Stomach (tissue), 9 donors: ENCODE data around the gene CAND2. TPM values are rescaled to one million over a fixed set of nuclear protein-coding genes. Genes with fewer than 3 reads are reported as not detected.

Source experiments
- DNase-seq, 2 donors: peaks; one replicate each; pipeline versions ENCODE4 v3.0.0 to v3.0.0-alpha.2; 2013 to 2019
- H3K27ac ChIP-seq, 5 donors: fragments of 200-600 bp in 4 of 5; sonication (generic) in 4 of 5; one replicate each; pipeline ENCODE4 v1.5.1; 2013 to 2019; ENCODE audit warnings: mild to moderate bottlenecking in 1 of 5, moderate library complexity in 1 of 5
- H3K27me3 ChIP-seq, 3 donors: fragments of 200-600 bp; sonication (generic); one replicate each; pipeline ENCODE4 v1.5.1; 2017 to 2019; ENCODE audit warnings: mixed run types in 1 of 3
- H3K36me3 ChIP-seq, 4 donors: fragments of 200-600 bp; sonication (generic); 1 replicate in 3 of 4; 2 replicates in 1 of 4; pipeline ENCODE4 v1.5.1; 2016 to 2019
- H3K4me1 ChIP-seq, 4 donors: fragments of 200-600 bp; sonication (generic); one replicate each; pipeline ENCODE4 v1.5.1; 2016 to 2019
- H3K4me3 ChIP-seq, 4 donors: fragments of 200-600 bp; sonication (generic) in 3 of 4; one replicate each; pipeline ENCODE4 v1.5.1; 2016 to 2019; ENCODE audit warnings: mild to moderate bottlenecking in 1 of 4
- H3K9me3 ChIP-seq, 4 donors: fragments of 200-600 bp; sonication (generic); one replicate each; pipeline ENCODE4 v1.5.1; 2016 to 2019
- EP300 ChIP-seq: sonication (generic); formaldehyde crosslinking; IDR thresholded peaks from one replicate; pipeline ENCODE4 v1.6.1; 2017; ENCODE audit warnings: antibody characterized with exemption
- POLR2A ChIP-seq, 4 donors: fragments of 450-650 bp; IDR thresholded peaks; one replicate each; pipeline ENCODE4 v1.6.1; 2016; ENCODE audit warnings: antibody characterized with exemption in 4 of 4, control low read depth in 2 of 4, mild to moderate bottlenecking in 1 of 4, moderate library complexity in 1 of 4
- POLR2AphosphoS5 ChIP-seq, 3 donors: sonication (generic); formaldehyde crosslinking; IDR thresholded peaks; one replicate each; pipeline ENCODE4 v1.6.1; 2016; ENCODE audit warnings: antibody characterized with exemption in 3 of 3
- WGBS, 5 donors: extraction: QIAGEN DNeasy Blood & Tissue Kit in 3 of 5; methylation state at CpG; one replicate each; pipeline versions ENCODE4 v1.1.5 to v1.1.7; 2013 to 2018; 5-methylcytosine and 5-hydroxymethylcytosine counted together
- intact Hi-C: fragments of 100-400 bp; cut with DNase I; formaldehyde crosslinking; loops from one replicate; pipeline ENCODE4 v1.15.1; 2023; ENCODE audit warnings: low total_unique reads
- polyA plus RNA-seq, 3 donors: library from polyadenylated mRNA; stranded (reverse); fragments of 200-250 nt; gene quantifications; one replicate each; pipeline ENCODE4 v1.2.3, GENCODE V29; 2013
- total RNA-seq, 5 donors: library from RNA; depleted of rRNA; stranded (reverse); fragments of >200 nt; gene quantifications; one replicate each; pipeline versions ENCODE4 v1.1.0 to v1.2.3, GENCODE V29; 2014 to 2016
- TF ChIP-seq, protein P1 (sequence below), 7 experiments: fragments of 450-650 bp in 4 of 7; fragments of 200-600 bp in 3 of 7; sonication (generic) in 3 of 7; IDR thresholded peaks; one replicate each; pipeline ENCODE4 v1.5.1; 2016 to 2019; ENCODE audit warnings: antibody characterized with exemption in 7 of 7, control low read depth in 2 of 7, mild to moderate bottlenecking in 1 of 7
- donor health status: healthy with polysubstance abuse.
- donor health status: Bipolar disorder and iron deficiency.
- donor health status: healthy.

Gene CAND2
- total and polyA plus RNA-seq, 8 donors: under 0.01 to 5.3 (median 2.8) TPM

DNA sequence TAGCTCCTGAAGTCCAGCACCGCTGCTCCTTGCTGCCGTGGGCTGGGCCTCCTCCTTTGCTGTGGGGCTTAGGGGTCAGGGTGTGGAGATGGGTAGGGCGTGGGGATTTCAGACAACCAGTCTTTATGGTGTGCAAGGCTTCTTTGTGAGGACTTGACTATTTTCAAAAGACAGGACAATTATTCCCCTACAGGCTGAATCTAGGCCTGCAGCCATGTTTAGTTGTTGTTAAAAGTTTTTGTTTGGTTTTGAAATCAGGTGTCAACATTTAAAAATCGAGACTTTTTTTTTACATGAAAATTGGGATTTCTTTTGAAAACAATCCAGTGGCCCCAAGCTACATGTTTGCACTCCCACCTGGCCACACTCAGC lies 34.3 kb downstream of the CAND2 start:
- TF ChIP-seq, protein P1, sequence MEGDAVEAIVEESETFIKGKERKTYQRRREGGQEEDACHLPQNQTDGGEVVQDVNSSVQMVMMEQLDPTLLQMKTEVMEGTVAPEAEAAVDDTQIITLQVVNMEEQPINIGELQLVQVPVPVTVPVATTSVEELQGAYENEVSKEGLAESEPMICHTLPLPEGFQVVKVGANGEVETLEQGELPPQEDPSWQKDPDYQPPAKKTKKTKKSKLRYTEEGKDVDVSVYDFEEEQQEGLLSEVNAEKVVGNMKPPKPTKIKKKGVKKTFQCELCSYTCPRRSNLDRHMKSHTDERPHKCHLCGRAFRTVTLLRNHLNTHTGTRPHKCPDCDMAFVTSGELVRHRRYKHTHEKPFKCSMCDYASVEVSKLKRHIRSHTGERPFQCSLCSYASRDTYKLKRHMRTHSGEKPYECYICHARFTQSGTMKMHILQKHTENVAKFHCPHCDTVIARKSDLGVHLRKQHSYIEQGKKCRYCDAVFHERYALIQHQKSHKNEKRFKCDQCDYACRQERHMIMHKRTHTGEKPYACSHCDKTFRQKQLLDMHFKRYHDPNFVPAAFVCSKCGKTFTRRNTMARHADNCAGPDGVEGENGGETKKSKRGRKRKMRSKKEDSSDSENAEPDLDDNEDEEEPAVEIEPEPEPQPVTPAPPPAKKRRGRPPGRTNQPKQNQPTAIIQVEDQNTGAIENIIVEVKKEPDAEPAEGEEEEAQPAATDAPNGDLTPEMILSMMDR (IDR thresholded peaks at IDR 0.05): peak in 1 of 7 experiments; percentile 5
- no peak for TF ChIP-seq POLR2AphosphoS5 (IDR thresholded peaks at IDR 0.05)
- DNase-seq: no peak
- intact Hi-C loops: no loop called here
- Histone ChIP-seq H3K4me1 (no peaks in the 10 kb centered on the region), H3K36me3 (peaks cover 41 to 100% (median 78%) of the 10 kb centered on the region in 4 donors), H3K4me3 (no peak overlapping the region), H3K27ac (no peak overlapping the region), H3K27me3 (no peaks in the 10 kb centered on the region), H3K9me3 (no peaks in the 10 kb centered on the region)
- WGBS, 5 donors: 66 to 83% (median 76%) methylated on average over 4 of the region's 4 CpGs

DNA sequence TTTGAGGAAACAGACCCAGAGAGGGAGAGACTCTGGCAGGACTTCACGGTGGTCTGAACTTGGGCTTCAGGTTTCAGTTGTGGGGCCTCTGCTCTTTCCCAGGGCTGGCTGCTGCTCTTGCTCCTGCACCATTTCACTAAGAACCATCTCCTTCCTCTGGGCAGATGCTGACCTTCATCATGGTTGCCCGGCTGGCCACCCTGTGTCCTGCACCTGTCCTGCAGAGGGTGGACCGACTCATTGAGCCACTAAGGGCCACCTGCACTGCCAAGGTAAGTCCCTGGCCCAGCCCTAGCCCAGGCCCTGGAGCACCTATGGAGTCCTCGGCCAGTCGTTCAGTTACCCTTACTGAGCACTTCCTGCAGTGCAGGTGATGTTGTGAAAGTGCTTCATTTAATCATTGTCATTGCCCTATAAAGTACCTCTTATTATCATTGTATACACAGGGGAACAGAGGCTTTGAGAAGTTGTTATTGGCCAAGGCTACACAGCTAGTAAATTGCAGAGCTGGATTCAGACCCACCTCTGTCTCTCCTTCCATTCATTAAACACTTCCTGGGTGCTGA lies 34.9 kb downstream of the CAND2 start:
- Histone ChIP-seq H3K4me1 (no peaks in the 10 kb centered on the region), H3K27me3 (no peaks in the 10 kb centered on the region), H3K27ac (no peak overlapping the region), H3K9me3 (no peaks in the 10 kb centered on the region), H3K36me3 (peaks cover 46 to 100% (median 78%) of the 10 kb centered on the region in 4 donors), H3K4me3 (no peak overlapping the region)
- no peak for DNase-seq
- TF ChIP-seq POLR2AphosphoS5 (IDR thresholded peaks at IDR 0.05) (no peak), POLR2A (IDR thresholded peaks at IDR 0.05) (no peak), EP300 (no peak)
- TF ChIP-seq, protein P1 (IDR thresholded peaks at IDR 0.05): no peak
- intact Hi-C loops: no loop called here
- WGBS, 5 donors: 66 to 80% (median 72%) methylated on average over 5 of the region's 5 CpGs

DNA sequence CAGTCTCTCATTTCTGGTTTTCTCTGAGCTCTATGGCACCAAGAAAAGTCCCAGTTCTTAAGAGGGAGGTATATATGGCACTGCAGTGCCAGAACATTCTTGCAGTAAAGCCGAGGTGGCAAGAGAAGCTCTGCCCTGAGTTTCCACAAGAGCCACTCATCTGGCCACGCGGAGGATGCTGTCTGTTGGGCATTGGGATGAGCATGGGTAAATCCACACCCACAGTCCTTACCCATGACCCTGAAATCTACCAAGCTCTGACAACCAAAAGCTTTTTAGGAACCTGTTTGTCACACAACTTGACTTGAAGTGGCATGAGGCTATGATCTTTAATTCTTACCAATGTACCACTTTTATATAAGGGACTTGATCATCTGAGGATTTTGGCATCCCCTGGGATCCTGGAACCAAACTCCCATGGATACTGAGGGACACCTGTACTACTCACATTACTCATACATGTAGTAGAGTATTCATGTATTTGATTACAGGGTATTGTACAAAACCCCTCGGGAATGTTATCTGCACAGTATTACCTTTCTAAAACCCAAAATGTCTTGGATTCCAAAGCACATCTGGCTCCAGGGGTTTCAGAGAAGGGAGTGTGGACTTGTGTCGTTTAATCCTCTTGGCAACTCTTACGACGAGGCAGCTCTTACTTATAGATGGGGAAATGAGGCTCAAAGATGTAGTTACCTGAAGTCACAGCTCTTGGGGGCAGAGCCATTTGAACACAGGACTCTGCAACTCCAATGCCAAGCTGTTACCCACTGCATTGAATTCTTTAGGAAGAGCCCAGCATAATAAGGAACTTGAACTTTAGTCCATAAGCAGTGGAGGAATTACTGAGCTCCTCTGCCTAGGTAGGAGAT lies 36.1 kb downstream of the CAND2 start:
- peaks cover 0 to 11% (median 5%) of the 10 kb centered on the region in 4 donors for H3K4me1 ChIP-seq
- no peak for DNase-seq
- H3K4me3 ChIP-seq: no peak overlapping the region
- H3K27me3 ChIP-seq: no peaks in the 10 kb centered on the region
- H3K27ac ChIP-seq: no peak overlapping the region
- peaks cover 57 to 100% (median 82%) of the 10 kb centered on the region in 4 donors for H3K36me3 ChIP-seq
- TF ChIP-seq, protein P1 (IDR thresholded peaks at IDR 0.05): no peak
- peak in 1 of 3 donors; percentile 4 for TF ChIP-seq POLR2AphosphoS5 (IDR thresholded peaks at IDR 0.05)
- H3K9me3 ChIP-seq: no peaks in the 10 kb centered on the region
- intact Hi-C loops: no loop called here
- 77 to 88% (median 81%) methylated on average over 7 of the region's 7 CpGs for WGBS, 5 donors

DNA sequence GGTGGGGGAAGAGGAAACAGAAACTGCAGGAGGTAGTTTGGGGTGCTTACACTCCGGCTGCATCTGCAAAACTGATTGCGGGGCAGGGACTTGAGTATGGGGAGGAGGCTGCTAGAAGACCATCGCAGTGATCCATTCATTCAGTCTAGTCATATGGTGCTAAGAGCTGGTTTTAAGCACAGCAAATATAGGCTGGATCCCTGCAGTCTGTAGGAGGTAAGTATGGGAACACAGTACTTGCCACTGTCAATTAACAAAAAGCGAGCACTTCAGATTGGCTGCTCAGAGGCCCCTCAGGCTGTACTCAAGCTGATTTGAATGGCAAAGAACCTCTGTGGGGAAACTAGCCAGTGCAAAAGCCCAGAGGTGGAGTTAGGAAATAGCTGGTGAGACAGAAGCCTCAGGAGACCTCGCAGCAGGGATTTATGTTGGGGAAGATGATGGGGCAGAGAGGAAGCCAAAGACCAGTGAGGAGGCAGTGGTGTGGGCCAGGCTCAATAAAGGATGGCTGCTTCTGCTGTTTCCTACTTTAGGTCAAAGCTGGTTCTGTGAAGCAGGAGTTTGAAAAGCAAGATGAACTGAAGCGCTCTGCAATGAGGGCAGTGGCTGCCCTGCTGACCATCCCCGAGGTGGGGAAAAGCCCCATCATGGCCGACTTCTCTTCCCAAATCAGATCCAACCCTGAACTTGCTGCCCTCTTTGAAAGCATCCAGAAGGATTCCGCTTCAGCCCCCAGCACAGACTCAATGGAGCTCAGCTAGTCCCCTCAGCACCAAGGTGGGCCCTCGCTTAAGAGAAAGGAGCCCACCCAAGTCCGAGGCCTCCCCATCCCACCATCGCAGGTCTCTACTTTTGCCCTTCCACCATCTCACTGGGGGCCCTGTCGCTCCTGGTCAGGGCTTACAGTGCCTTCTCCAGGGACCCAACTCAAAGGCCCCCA lies 37.0 kb downstream of the CAND2 start:
- Histone ChIP-seq H3K36me3 (peaks cover 66 to 100% (median 88%) of the 10 kb centered on the region in 4 donors), H3K4me1 (peaks cover 9 to 20% (median 14%) of the 10 kb centered on the region in 4 donors), H3K27me3 (no peaks in the 10 kb centered on the region), H3K4me3 (no peak overlapping the region), H3K27ac (no peak overlapping the region), H3K9me3 (no peaks in the 10 kb centered on the region)
- no peak for DNase-seq
- intact Hi-C loops: no loop called here
- WGBS, 5 donors: 80 to 90% (median 82%) methylated on average over 13 of the region's 13 CpGs
- TF ChIP-seq POLR2A (IDR thresholded peaks at IDR 0.05): no peak
- TF ChIP-seq POLR2AphosphoS5 (IDR thresholded peaks at IDR 0.05): no peak
